Calu3 (cell line): ENCODE data around the gene SPRR4. TPM values are rescaled to one million over a fixed set of nuclear protein-coding genes. Genes with fewer than 3 reads are reported as not detected.
A peak's percentile ranks its signal among the peaks of the same experiment; 100 is the strongest.

Experiments
- Bru-seq: library from RNA; stranded (reverse); fragments of 400-500 nt; gene quantifications from one replicate; lab custom pipeline; 2021; lab: Mats Ljungman, UMichigan
- BruChase-seq, 2 experiments: library from RNA; stranded (reverse); fragments of 400-500 nt; gene quantifications; one replicate each; lab custom pipeline; 2021; lab: Mats Ljungman, UMichigan
- BruUV-seq: library from RNA; stranded (reverse); fragments of 400-500 nt; replicated peaks from 2 replicates; lab custom pipeline; 2021; lab: Mats Ljungman, UMichigan
- CTCF ChIA-PET: fragments of 300-600 bp; sonication (Branson Sonifier 250); formaldehyde crosslinking; loops from one replicate; lab custom pipeline; 2022; ENCODE audit warnings: antibody characterized with exemption; lab: Charles Lee
- DNase-seq: peaks from one replicate; pipeline ENCODE4 v3.0.0; 2022
- H3K27ac Mint-ChIP-seq: one replicate; pipeline ENCODE4 v1.8.0; 2022; ENCODE audit warnings: mixed read lengths; ENCODE audit not compliant: unreplicated experiment
- H3K27me3 Mint-ChIP-seq: one replicate; pipeline ENCODE4 v1.8.0; 2022; ENCODE audit warnings: mixed read lengths; ENCODE audit not compliant: unreplicated experiment
- H3K36me3 Mint-ChIP-seq: one replicate; pipeline ENCODE4 v1.8.0; 2022; ENCODE audit warnings: mild to moderate bottlenecking, moderate library complexity, mixed read lengths; ENCODE audit not compliant: insufficient read depth, unreplicated experiment
- H3K4me1 Mint-ChIP-seq: one replicate; pipeline ENCODE4 v1.8.0; 2022; ENCODE audit warnings: mild to moderate bottlenecking, low read depth, mixed read lengths; ENCODE audit not compliant: unreplicated experiment
- H3K4me3 Mint-ChIP-seq: one replicate; pipeline ENCODE4 v1.8.0; 2022; ENCODE audit warnings: mild to moderate bottlenecking, low read depth, moderate library complexity, mixed read lengths; ENCODE audit not compliant: unreplicated experiment
- H3K9me3 Mint-ChIP-seq: one replicate; pipeline ENCODE4 v1.8.0; 2022; ENCODE audit warnings: low read depth, mixed read lengths; ENCODE audit not compliant: unreplicated experiment
- intact Hi-C: fragments of 100-400 bp; cut with micrococcal nuclease; formaldehyde crosslinking; loops from one replicate; pipeline ENCODE4 v1.10.0; 2022; ENCODE audit not compliant: unreplicated experiment
- long read RNA-seq: library from polyadenylated mRNA; stranded (forward); transcript quantifications from one replicate; pipeline ENCODE4 v2.0.0, GENCODE V29; 2022
- total RNA-seq: library from RNA; stranded (reverse); gene quantifications from 2 replicates; pipeline ENCODE4 v1.2.3, GENCODE V29; 2022
- TF ChIP-seq, protein P1 (sequence below): fragments of 200-600 bp; IDR thresholded peaks from one replicate; pipeline ENCODE4 v1.8.0; 2022; ENCODE audit warnings: antibody characterized with exemption; ENCODE audit not compliant: unreplicated experiment

SPRR4 gene
- not detected in 2 replicates for total RNA-seq
- not detected for Bru-seq, nascent RNA
- not detected for BruChase-seq, experiment 1, labeled RNA remaining after a 6-hour chase
- not detected for BruChase-seq, experiment 2, labeled RNA remaining after a 2-hour chase
- long read RNA-seq: 0 reads

DNA sequence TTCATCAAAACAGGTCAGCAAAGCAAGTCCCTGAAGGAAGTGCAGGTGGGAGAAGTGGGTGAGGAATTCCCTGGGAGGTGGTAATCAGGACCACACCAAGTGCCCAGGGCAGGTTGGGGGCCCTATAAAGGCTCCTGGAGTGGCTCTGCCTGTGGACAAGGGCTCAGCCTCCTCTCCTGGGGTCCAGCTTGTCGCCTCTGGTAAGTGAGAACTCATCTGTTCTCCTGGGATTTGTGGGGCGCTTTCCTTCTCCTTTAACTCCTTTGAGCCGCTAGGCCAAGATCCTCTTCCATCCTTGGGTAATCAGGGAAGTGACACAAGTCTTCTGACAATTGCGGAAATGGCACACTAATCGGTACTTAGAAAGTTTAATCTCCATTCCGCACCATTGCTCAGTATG, at the start of gene SPRR4:
SPRR4 (plus strand) TSS at position 154 of the 400 bp plus-strand sequence. CDS start 1,243 bp downstream, outside the sequence.
- TF ChIP-seq, protein P1, sequence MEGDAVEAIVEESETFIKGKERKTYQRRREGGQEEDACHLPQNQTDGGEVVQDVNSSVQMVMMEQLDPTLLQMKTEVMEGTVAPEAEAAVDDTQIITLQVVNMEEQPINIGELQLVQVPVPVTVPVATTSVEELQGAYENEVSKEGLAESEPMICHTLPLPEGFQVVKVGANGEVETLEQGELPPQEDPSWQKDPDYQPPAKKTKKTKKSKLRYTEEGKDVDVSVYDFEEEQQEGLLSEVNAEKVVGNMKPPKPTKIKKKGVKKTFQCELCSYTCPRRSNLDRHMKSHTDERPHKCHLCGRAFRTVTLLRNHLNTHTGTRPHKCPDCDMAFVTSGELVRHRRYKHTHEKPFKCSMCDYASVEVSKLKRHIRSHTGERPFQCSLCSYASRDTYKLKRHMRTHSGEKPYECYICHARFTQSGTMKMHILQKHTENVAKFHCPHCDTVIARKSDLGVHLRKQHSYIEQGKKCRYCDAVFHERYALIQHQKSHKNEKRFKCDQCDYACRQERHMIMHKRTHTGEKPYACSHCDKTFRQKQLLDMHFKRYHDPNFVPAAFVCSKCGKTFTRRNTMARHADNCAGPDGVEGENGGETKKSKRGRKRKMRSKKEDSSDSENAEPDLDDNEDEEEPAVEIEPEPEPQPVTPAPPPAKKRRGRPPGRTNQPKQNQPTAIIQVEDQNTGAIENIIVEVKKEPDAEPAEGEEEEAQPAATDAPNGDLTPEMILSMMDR: no peak
- Mint-ChIP-seq H3K4me1 (peaks cover 13% of the 10 kb centered on the region), H3K9me3 (peaks cover 2% of the 10 kb centered on the region), H3K27ac (no peak within 1 kb of the TSS), H3K4me3 (no peak within 1 kb of the TSS), H3K36me3 (peaks cover 4% of the 10 kb centered on the region), H3K27me3 (no peaks in the 10 kb centered on the region)
- no peak for DNase-seq
- CTCF ChIA-PET: interaction anchor here (1.0 kb wide), 1 partner anchor 10 kb away, joined by 3 read pairs; no protein-coding TSS in a partner anchor
- intact Hi-C loops: no loop called here
- no TSS peak for BruUV-seq

DNA sequence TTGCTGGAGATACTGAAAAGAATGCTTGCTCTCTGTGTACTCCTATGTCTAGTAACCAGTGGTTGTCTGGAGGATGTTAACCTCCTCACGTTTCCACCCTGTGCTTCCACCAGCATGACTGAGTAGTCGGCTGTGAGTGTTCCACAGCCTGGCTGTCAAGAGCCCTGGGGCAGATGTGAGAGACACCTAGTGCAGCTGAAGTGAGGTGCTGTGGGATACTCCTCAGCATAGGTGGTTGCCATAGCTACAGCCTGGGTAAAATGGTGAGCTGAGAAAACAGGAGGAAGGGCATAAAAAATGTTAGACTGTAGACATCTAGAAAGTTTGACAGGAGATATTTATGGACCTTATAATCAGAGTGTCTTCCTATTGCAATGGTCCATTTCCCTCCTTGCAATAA, 46.3 kb upstream of the SPRR4 start:
- CTCF ChIA-PET: no interaction called here
- Mint-ChIP-seq H3K27ac (no peak overlapping the region), H3K4me1 (peaks cover 10% of the 10 kb centered on the region), H3K36me3 (no peaks in the 10 kb centered on the region), H3K4me3 (no peak overlapping the region), H3K9me3 (peaks cover 11% of the 10 kb centered on the region), H3K27me3 (no peaks in the 10 kb centered on the region)
- TF ChIP-seq, protein P1: no peak
- intact Hi-C loops: no loop called here
- BruUV-seq: no TSS peak
- no peak for DNase-seq

GRCh38 chr1:152926091-152926490, 44.4 kb upstream of the SPRR4 start:
- CTCF ChIA-PET: interaction anchor here (0.5 to 1.6 kb wide), 5 partner anchors 8 to 1219 kb away, joined by 3 to 12 read pairs (median 3); no protein-coding TSS in a partner anchor
- TF ChIP-seq, protein P1: peak; percentile 43
- intact Hi-C loops: loop anchor here (2.0 to 5.0 kb wide), 2 partner anchors 55 to 274 kb away; no protein-coding TSS in a partner anchor

GRCh38 chr1:152928671-152929070, 41.8 kb upstream of the SPRR4 start:
- CTCF ChIA-PET: interaction anchor here (0.6 to 1.0 kb wide), 2 partner anchors 39 to 1212 kb away, joined by 3 to 5 read pairs; no protein-coding TSS in a partner anchor
- TF ChIP-seq, protein P1: no peak
- DNase-seq: no peak
- H3K36me3 Mint-ChIP-seq: no peaks in the 10 kb centered on the region
- peaks cover 11% of the 10 kb centered on the region for H3K9me3 Mint-ChIP-seq
- peak overlapping the region; percentile 18 for H3K27ac Mint-ChIP-seq
- no peaks in the 10 kb centered on the region for H3K27me3 Mint-ChIP-seq
- H3K4me3 Mint-ChIP-seq: no peak overlapping the region
- intact Hi-C loops: loop anchor here (5.0 kb wide), 1 partner anchor 276 kb away; no protein-coding TSS in a partner anchor
- peaks cover 21% of the 10 kb centered on the region for H3K4me1 Mint-ChIP-seq
- BruUV-seq: no TSS peak

More at GRCh38 chr1:152926091-152926490, 44.4 kb upstream of the SPRR4 start:
- Mint-ChIP-seq H3K4me1 (peaks cover 13% of the 10 kb centered on the region), H3K4me3 (no peak overlapping the region), H3K27ac (no peak overlapping the region), H3K36me3 (no peaks in the 10 kb centered on the region), H3K27me3 (no peaks in the 10 kb centered on the region), H3K9me3 (peaks cover 11% of the 10 kb centered on the region)
- no peak for DNase-seq
- BruUV-seq: no TSS peak
